GM12873 (cell line): ENCODE data around the gene SYCP2L.

Source experiments
- CTCF ChIP-seq: IDR thresholded peaks from 2 replicates; pipeline ENCODE4 v1.5.1; 2012; ENCODE audit warnings: low read depth, mild to moderate bottlenecking, moderate library complexity, low read length, control low read depth; ENCODE audit not compliant: insufficient read depth; ENCODE audit errors: missing control alignments

Gene SYCP2L

DNA sequence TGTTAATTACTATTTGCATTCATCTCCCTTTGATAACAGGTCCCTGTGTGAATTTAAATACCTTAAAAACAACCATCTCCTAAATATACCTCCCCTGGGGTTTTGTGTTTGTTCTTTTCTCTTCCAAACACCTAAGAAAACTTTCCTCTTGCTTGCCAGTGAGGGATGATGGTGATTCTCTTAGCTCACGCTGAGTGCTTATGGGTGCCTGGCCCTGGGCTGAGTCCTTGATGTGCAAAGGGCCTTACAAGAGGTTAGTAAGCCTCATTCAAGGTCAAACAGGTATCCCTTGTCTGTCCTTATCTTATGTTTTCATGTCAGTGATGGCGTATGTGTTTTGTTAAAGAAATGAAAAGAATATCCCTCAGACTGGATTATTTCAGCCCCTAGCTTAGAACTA is 76.3 kb downstream of the SYCP2L start:
- no peak for TF ChIP-seq CTCF

DNA sequence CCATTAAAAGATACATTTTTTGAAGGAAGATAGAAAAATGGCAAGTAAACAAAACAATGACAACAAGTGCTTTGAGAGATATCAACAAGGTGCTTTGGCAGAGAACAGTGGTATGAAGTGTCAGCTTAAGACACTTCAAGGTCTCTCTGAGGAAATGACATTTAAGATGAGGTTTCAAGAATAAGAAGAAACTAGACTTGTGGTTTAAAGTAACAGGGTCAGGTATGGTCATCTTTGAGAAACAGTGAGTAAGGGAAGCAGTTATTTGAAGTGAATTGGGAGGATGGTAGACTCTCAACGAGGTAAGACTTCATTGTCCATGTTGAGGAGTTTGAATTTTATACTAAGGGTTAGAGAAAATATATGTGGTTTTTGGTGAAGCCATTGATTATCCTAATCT is 77.8 kb downstream of the SYCP2L start:
- TF ChIP-seq CTCF: no peak

GRCh38 chr6:10968776-10969175 is 81.9 kb downstream of the SYCP2L start:
- no peak for TF ChIP-seq CTCF

DNA sequence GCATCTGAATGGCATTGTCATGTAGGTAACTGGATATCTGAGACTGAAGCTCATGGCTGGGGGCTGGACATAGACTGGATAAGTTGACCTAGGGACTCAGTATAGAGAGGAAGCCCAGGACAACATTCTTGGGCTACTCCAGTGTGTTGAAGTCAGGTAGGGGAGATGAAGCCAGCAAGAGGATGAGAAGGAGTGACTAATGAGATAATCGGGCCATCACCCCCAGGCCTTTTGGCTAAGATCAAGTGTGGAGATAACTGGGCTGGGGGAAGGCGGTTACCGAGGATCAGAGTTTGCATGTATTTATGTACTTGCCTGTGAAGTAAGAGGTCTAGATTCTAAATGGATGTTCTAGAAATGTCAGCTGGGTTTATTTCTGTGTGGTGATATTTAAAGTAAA is 83.9 kb downstream of the SYCP2L start:
- TF ChIP-seq CTCF: no peak

GRCh38 chr6:10972196-10972595 is 85.3 kb downstream of the SYCP2L start:
- no peak for TF ChIP-seq CTCF

DNA sequence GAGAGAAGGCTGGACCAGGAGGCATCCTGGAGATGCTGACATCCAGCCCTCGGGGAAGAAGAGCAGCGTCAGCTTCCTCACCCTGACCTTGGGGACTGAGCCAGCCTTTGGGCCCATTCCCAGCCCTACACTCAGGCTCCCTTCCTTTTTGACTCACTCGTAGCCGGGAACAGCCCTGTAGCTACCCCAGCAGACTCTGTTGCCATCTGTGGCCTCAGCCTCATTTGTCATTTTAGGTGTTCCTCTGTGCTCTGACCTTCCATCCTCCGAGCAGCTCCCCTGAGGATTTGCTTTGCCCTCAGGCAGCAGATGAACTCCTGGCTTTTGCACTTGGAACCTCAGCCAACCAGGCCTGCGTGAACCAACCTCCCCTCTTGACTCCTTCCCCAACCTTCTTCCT is 89.7 kb downstream of the SYCP2L start:
- TF ChIP-seq CTCF: no peak

DNA sequence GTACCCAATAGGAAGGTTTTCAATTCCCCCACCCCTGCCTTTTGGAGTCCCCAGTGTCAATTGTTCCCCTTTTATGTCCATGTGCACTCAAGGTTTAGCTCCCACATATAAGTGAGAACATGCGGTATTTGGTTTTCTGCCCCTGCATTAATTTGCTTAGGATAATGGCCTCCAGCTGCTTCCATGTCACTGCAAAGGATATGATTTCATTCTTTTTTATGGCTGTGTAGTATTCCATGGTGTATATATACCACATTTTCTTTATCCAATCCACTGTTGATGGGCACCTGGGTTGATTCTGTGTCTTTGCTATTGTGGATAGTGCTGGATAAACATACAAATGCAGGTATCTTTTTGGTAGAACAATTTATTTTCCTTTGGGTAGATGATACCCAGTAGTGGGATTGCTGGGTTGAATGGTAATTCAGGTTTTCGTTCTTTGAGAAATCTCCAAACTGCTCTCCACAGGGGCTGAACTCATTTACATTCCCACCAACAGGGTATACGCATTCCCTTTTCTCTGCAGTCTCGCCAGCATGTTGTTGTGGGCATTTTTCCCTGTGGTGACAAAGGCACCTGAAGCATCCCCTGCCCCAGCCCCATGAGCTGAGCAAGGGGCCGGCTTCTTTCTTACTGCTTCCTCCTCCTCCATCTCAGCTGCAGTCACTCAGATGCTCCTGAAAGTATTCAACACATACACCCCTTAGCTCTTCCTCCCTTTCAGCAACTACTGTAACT is 90.5 kb downstream of the SYCP2L start:
- no peak for TF ChIP-seq CTCF

DNA sequence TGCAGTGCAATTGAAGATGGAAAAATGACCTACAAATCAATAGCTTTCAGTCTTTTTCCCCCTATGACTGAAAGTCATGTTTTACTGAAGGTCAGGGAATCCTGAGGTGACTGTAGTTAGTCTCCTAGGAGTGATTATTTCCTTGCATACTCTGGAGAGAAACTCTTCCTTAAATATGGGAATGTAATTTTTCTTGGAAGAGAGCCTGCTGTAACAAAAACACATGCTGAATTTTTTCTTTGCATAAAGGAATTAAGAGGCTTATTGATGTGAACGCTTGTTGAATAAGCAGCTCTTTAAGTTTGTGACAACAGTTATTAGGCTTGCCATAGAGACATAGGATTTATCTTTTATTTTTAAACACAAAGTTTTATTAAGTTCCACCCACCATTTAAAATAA is 92.8 kb downstream of the SYCP2L start:
- TF ChIP-seq CTCF: no peak
